Left lung (tissue), 14 donors: Measurements from ENCODE around the gene SBK1. TPM values are rescaled to one million over a fixed set of nuclear protein-coding genes. Genes with fewer than 3 reads are reported as not detected.
"Not testable (repeated sequence)": the region's sequence is repeated elsewhere in the genome, so short reads cannot be mapped to it uniquely, and the experiment has no call there.

Experiments
- ATAC-seq: fragments of 200-7000 bp; cut with Tn5 transposase; one replicate; pipeline ENCODE4 v1.9.1; 2020; ENCODE audit warnings: moderate library complexity
- DNase-seq, 4 donors: peaks; one replicate each; pipeline ENCODE4 v3.0.0-alpha.2; 2013 to 2020
- H3K27ac ChIP-seq, 2 donors: fragments of 200-600 bp; sonication (generic) in 1 of 2; one replicate each; pipeline versions ENCODE4 v1.5.0 to v1.8.0; 2020 to 2021
- H3K27me3 ChIP-seq, 2 donors: fragments of 200-600 bp; sonication (generic) in 1 of 2; one replicate each; pipeline versions ENCODE4 v1.5.0 to v1.8.0; 2020 to 2021
- H3K36me3 ChIP-seq, 2 donors: fragments of 200-600 bp; sonication (generic) in 1 of 2; one replicate each; pipeline versions ENCODE4 v1.5.0 to v1.8.0; 2020 to 2021
- H3K4me1 ChIP-seq, 2 donors: fragments of 200-600 bp; one replicate each; pipeline ENCODE4 v1.8.0; 2021
- H3K4me3 ChIP-seq, 2 donors: fragments of 200-600 bp; sonication (generic) in 1 of 2; one replicate each; pipeline versions ENCODE4 v1.5.0 to v1.8.0; 2020 to 2021; ENCODE audit warnings: mild to moderate bottlenecking in 1 of 2
- H3K9me3 ChIP-seq, 2 donors: fragments of 200-600 bp; sonication (generic) in 1 of 2; one replicate each; pipeline versions ENCODE4 v1.5.0 to v1.8.0; 2020 to 2021
- intact Hi-C, 2 donors: fragments of 100-400 bp; cut with DNase I; formaldehyde crosslinking; loops; one replicate each; pipeline versions ENCODE4 v1.11.2 to v1.14.2; 2022
- long read RNA-seq, 12 donors: library from polyadenylated mRNA in 2 of 12; unstranded in 2 of 12; transcript quantifications; one replicate each; pipeline ENCODE4 v2.0.0 and lab custom pipeline, GENCODE V29; 2019 to 2026
- polyA plus RNA-seq, 6 donors: library from polyadenylated mRNA; unstranded; fragments of 120-200 nt; gene quantifications; one replicate each; pipeline ENCODE4 v1.2.1, GENCODE V29; 2013; ENCODE audit not compliant: insufficient read length in 6 of 6
- total RNA-seq, 2 donors: library from RNA; stranded (reverse); fragmentation: NEBNext Ultra II Directional; extraction: Animal tissue kit (Norgen Biotek cat#: 25700); gene quantifications; one replicate each; pipeline ENCODE4 v1.2.1, GENCODE V29; 2021
- TF ChIP-seq, protein P1 (sequence below), 2 donors: fragments of 200-600 bp; sonication (generic) in 1 of 2; IDR thresholded peaks; one replicate each; pipeline versions ENCODE4 v1.5.0 to v1.8.0; 2021; ENCODE audit warnings: antibody characterized with exemption in 2 of 2
- donor health status: DM: no; HTN: yes; CAD: no.
- donor health status: DM: no; HTN: no; CAD: no.

SBK1 gene
- 1 to 10 TPM; 1.7 to 2.8 TPM for total RNA-seq
- 10 to 100 TPM; 13.0 to 16.4 (median 15.5) TPM for polyA plus RNA-seq
- long read RNA-seq, donor 1, full-length matches to known transcripts, result 1 of 7 reads
- long read RNA-seq, donor 1, partial matches to known transcripts, result 6 of 7 reads
- long read RNA-seq, donor 1, other reads (novel, unspliced or antisense), result 0 of 7 reads
- long read RNA-seq, donor 2, full-length matches to known transcripts, result 9 of 9 reads
- long read RNA-seq, donor 2, partial matches to known transcripts, result 0 of 9 reads
- long read RNA-seq, donor 2, other reads (novel, unspliced or antisense), result 0 of 9 reads
- long read RNA-seq, donor 3, full-length matches to known transcripts, result 3 of 3 reads
- long read RNA-seq, donor 3, partial matches to known transcripts, result 0 of 3 reads
- long read RNA-seq, donor 3, other reads (novel, unspliced or antisense), result 0 of 3 reads
- long read RNA-seq, donor 4, result 0 reads
- long read RNA-seq, donor 5, full-length matches to known transcripts, result 4 of 4 reads
- long read RNA-seq, donor 5, partial matches to known transcripts, result 0 of 4 reads
- long read RNA-seq, donor 5, other reads (novel, unspliced or antisense), result 0 of 4 reads
- long read RNA-seq, donor 6, full-length matches to known transcripts, result 2 of 2 reads
- long read RNA-seq, donor 6, partial matches to known transcripts, result 0 of 2 reads
- long read RNA-seq, donor 6, other reads (novel, unspliced or antisense), result 0 of 2 reads
- long read RNA-seq, donor 7, full-length matches to known transcripts, result 3 of 3 reads
- long read RNA-seq, donor 7, partial matches to known transcripts, result 0 of 3 reads
- long read RNA-seq, donor 7, other reads (novel, unspliced or antisense), result 0 of 3 reads
- long read RNA-seq, donor 8, full-length matches to known transcripts, result 5 of 5 reads
- long read RNA-seq, donor 8, partial matches to known transcripts, result 0 of 5 reads
- long read RNA-seq, donor 8, other reads (novel, unspliced or antisense), result 0 of 5 reads
- long read RNA-seq, donor 9, result 0 reads
- long read RNA-seq, donor 10, result 0 reads
- long read RNA-seq, donor 11, result 0 reads
- long read RNA-seq, donor 12, result 0 reads

DNA sequence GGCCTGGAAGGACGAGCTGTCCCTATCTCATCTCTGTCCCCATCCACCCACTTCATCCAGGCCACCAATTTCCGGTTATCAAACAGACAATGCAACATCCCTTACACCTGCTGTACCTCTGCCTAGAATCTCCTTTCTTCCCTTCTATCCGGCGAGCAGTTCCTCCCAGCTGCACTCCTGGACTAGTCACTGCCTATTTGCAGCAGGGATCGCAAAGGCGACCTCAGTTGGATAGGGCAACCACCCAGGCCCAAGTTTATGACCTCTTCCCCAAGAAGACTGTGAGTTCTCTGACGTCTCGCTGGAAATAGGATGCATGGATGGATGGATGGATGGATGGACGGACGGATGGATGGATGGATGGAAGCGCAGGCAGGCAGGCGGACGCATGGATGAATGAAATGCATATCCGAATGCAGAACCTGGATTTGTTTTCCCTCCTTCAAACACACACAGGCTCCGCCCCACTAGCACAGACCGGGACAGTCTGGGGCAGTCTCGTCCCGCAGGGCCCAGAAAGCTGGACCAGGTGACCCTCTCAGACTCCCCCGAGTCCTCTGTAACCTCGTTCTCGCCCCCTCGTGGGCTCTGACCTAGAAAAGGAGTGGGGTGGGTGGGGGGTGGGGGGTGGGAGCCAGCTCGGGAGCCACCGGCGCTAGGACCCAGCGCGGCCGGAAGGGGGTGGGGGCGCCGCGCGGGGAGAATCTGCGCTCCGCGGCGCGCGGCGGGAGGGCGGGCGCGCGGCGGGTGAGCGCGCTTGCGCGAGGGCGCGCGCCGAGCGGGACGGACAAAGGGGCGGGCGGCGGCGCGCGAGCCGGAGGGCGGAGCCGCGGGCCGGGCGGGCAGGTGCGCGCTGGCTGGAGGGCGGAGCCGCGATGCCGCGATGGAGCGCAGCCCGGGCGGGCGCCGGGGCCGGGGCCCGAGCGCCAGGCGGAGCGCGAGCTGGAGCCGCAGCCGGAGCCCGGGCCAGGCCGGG is at the start of gene SBK1:
TSS of gene SBK1 (plus strand) at position 875 of the 976 bp plus-strand sequence. CDS start 24,867 bp downstream, outside the sequence.
- TF ChIP-seq, protein P1, sequence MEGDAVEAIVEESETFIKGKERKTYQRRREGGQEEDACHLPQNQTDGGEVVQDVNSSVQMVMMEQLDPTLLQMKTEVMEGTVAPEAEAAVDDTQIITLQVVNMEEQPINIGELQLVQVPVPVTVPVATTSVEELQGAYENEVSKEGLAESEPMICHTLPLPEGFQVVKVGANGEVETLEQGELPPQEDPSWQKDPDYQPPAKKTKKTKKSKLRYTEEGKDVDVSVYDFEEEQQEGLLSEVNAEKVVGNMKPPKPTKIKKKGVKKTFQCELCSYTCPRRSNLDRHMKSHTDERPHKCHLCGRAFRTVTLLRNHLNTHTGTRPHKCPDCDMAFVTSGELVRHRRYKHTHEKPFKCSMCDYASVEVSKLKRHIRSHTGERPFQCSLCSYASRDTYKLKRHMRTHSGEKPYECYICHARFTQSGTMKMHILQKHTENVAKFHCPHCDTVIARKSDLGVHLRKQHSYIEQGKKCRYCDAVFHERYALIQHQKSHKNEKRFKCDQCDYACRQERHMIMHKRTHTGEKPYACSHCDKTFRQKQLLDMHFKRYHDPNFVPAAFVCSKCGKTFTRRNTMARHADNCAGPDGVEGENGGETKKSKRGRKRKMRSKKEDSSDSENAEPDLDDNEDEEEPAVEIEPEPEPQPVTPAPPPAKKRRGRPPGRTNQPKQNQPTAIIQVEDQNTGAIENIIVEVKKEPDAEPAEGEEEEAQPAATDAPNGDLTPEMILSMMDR (IDR thresholded peaks at IDR 0.05), result no peak
- Histone ChIP-seq H3K4me3 (peak within 1 kb of the TSS; percentile 46 to 50), H3K9me3 (no peaks in the 10 kb centered on the region), H3K27me3 (peaks cover 0 to 28% of the 10 kb centered on the region in 2 donors), H3K36me3 (no peaks in the 10 kb centered on the region), H3K4me1 (peaks cover 4 to 12% of the 10 kb centered on the region in 2 donors), H3K27ac (peak within 1 kb of the TSS in 1 of 2 donors; percentile 41)
- peak; percentile 66 to 90 (median 79) for DNase-seq
- ATAC-seq, result peak; percentile 96
- intact Hi-C loops, result no loop called here

DNA sequence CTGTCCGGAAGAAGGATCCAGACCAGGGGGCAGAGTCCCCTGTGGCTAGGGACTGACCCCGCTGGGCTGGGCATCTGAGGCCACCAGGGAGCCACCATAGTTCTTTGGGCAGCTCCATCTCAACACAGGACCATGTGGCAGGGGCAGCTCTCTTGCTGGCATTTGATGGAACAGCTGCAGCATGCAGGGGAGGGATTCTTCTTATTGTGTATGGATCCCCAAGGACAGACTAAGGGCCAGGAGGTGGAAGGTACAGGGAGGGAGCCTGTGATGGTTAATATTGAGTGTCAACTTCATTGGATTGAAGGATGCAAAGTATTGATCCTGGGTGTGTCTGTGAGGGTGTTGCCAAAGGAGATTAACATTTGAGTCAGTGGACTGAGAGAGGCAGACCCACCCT is 42.8 kb upstream of the SBK1 start:
- H3K4me1 ChIP-seq, H3K4me3 ChIP-seq, intact Hi-C loops, H3K27ac ChIP-seq, DNase-seq, ATAC-seq, H3K36me3 ChIP-seq, H3K27me3 ChIP-seq, H3K9me3 ChIP-seq: not testable (repeated sequence)

DNA sequence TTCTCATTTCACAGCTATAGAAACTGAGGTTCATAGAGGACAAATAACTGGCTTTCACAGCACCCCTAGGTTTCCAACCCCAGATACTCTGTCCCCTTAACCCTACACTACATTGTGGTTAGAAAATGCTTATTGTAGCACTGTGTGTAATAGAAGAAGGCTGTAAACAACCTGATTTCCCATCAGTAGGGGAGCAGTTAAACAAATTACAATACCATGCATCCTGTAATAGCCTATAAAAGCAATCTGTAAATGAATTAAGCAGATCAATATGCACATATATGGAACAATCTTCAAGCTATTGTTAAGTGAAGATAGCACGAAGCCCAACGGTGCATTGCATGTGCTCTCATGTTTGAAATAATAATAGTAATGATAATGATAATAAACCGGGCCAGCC is 41.3 kb upstream of the SBK1 start:
- H3K27ac ChIP-seq, result no peak overlapping the region
- H3K36me3 ChIP-seq, result no peaks in the 10 kb centered on the region
- no peaks in the 10 kb centered on the region for H3K4me1 ChIP-seq
- TF ChIP-seq, protein P1 (IDR thresholded peaks at IDR 0.05), result no peak
- H3K9me3 ChIP-seq, result peaks cover 0 to 3% of the 10 kb centered on the region in 2 donors
- ATAC-seq, result no peak
- H3K27me3 ChIP-seq, result no peaks in the 10 kb centered on the region
- no peak overlapping the region for H3K4me3 ChIP-seq
- intact Hi-C loops, result no loop called here
- DNase-seq, result no peak

DNA sequence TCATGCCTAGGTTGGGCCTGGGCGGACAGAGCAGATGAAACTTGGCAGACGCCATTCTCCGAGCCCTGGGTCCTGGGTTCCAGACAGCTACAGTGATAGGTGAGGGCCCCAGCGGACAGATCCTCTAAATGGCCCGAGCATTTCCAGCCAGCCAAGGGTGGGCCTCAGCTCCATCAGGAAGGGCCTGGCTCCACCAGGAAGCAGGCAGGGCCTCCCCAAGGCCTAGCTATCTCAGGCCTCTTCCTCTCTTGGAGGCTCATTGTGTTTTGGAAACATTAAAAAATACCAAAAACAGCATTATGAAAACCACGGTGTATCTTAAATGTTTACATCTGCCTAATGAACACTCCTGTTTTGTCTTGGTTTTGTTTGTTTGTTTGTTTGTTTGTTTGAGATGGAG is 38.2 kb upstream of the SBK1 start:
- intact Hi-C loops, result no loop called here
- Histone ChIP-seq H3K4me1 (no peaks in the 10 kb centered on the region), H3K36me3 (no peaks in the 10 kb centered on the region), H3K9me3 (peaks cover 0 to 3% of the 10 kb centered on the region in 2 donors), H3K4me3 (no peak overlapping the region), H3K27me3 (peaks cover 4 to 20% of the 10 kb centered on the region in 2 donors), H3K27ac (no peak overlapping the region)
- TF ChIP-seq, protein P1 (IDR thresholded peaks at IDR 0.05), result no peak
- ATAC-seq, result no peak
- DNase-seq, result peak in 1 of 4 donors; percentile 28

DNA sequence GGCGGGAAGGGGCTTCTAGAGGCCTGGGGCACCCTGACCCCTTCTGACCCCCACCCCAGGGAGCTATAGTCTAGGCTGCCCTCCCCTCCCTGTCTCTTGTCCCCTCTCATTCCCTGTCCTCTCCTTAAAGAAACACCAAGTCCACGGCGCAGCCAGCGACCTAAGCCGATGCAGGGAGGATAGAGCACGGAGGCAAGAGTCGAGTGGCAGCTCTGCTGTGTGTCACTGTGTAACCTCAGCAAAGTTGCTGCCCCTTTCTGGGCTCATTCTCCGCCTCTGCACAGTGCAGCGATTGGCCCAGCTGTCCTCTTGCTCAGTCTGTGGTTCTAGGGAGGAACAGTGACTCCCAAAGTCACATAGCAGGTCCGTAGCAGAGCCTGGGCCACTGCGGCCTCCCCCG is 36.5 kb upstream of the SBK1 start:
- intact Hi-C loops, result no loop called here
- TF ChIP-seq, protein P1 (IDR thresholded peaks at IDR 0.05), result no peak
- Histone ChIP-seq H3K36me3 (no peaks in the 10 kb centered on the region), H3K4me3 (no peak overlapping the region), H3K4me1 (no peaks in the 10 kb centered on the region), H3K9me3 (peaks cover 0 to 3% of the 10 kb centered on the region in 2 donors), H3K27ac (no peak overlapping the region), H3K27me3 (peaks cover 4 to 36% of the 10 kb centered on the region in 2 donors)
- no peak for ATAC-seq
- no peak for DNase-seq
